Measurements from ENCODE around the gene PBOV1.

- TF ChIP-seq CTCF (conservative IDR thresholded peaks at IDR 0.05) (no peak), EZH2 (IDR thresholded peaks at IDR 0.05; ENCODE audit: low read depth) (no peak)
These were observed 35.4 kb upstream of the PBOV1 start for GRCh38 chr6:138253731-138254130.
